Daoy (cell line): ENCODE results near the gene SPNS3. TPM values are rescaled to one million over a fixed set of nuclear protein-coding genes. Genes with fewer than 3 reads are reported as not detected.

Experiments used
- DNase-seq: peaks from one replicate; pipeline ENCODE4 v3.0.0-alpha.2; 2015; ENCODE audit warnings: low read depth
- total RNA-seq: library from RNA; depleted of rRNA; stranded (reverse); fragments of >200 nt; shearing (Covaris generic); gene quantifications from 2 replicates; pipeline ENCODE4 v1.2.3, GENCODE V29; 2014

SPNS3 gene
- total RNA-seq, 1 experiment from 2014 or later, result 0.11 TPM

DNA sequence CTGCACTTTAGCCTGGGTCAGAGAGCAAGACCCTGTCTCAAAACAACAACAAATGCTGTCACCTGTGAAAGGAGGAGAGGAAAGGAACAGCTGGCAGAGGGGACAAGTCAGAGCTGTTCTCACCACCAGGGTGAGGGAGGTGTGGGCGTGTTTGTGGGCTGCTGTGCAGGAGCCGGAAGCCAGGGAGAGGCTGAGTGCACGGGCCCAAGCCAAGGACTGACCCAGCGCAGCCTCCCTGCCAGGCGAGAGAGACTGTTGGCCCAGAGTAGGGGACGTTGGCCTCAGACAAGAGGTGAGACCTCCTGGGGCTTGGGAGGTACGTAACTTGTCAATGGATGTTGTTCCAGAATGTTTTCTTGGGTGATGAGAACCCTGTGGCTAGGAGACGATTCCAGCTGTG lies 75.7 kb downstream of the SPNS3 start:
- peak; percentile 58 for DNase-seq

DNA sequence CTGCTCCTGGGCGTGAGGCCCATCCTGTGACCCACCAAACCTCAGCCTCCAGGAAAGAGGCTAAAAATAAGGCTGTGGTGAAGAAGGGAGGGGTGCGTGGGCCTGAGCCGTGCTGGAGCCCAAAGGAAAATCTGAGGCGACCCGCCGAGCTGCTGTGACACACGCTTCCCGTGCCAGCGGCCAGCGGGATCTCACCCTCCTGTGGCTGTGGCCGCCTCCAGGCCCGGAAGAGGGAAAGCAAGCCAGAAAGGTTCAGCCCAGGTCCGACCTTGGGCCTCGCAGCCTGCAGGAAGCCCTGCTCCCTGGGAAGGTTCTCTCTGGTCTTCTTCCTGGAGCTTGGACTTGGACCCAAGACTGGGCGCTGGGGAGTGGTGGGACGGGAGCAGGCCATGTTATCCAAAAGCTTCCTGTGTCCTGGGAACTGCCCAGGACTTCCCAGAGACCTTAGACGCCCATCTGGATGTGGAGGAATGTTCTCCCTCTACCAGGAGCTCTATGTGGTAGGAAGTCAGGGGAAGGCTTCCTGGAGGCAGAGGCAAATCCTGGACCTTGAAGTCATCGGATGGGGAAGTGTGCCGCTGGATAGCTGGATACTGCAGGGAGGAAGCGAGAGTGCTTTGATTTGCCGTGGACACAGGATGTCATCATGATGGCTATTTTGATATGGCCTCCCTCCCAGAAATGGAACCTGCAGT lies 76.3 kb downstream of the SPNS3 start:
- no peak for DNase-seq

DNA sequence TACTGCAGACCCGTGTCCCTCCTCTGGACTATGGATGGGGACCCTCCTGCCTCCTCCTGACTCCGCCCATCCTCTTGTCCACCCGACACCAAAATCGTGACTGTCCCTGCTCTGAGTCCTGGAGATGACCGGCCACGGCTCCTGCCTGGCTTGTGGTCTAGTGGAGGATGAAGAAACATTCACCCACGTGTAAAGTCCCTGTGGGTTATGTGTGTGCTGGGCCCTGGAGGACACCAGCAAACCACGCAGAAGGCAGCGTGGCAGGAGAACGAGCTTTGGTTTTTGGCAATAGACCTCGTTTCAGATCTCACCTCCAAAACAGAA lies 76.8 kb downstream of the SPNS3 start:
- no peak for DNase-seq

DNA sequence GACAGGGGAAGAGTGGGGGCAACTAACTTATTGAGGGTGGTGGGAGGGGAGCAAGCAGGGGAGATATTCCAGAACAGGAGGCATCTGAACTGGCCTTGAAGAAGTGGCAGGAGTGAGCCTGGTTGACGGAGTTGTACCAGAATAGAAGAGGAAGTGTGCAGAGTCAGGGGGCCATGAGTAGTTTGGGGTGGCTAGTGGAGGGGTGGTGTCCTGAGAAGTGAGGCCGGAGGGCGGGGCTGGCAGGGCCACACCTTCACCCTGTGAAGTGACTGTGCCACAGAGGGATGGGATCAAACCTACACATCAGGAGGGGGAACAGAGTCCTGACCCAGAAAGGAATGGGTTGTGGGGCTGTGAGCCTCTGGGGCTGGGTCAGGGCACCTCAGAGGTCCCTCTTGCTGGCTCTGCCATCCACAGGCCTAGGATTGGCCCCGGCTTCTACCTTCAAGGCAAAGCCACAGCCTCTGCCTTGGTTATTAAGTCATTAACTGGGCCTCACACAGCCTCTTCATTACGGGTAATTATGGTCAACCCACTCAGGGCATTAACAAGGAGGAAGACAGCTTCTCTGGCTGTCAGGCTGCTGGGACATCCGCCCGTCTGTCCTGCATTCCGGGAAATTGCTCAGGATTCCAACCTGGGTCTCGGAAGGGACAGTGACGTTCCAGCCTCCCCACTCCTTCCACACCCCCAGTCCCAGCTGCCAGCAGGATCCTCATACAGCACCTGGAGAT lies 77.6 kb downstream of the SPNS3 start:
- DNase-seq, result no peak

DNA sequence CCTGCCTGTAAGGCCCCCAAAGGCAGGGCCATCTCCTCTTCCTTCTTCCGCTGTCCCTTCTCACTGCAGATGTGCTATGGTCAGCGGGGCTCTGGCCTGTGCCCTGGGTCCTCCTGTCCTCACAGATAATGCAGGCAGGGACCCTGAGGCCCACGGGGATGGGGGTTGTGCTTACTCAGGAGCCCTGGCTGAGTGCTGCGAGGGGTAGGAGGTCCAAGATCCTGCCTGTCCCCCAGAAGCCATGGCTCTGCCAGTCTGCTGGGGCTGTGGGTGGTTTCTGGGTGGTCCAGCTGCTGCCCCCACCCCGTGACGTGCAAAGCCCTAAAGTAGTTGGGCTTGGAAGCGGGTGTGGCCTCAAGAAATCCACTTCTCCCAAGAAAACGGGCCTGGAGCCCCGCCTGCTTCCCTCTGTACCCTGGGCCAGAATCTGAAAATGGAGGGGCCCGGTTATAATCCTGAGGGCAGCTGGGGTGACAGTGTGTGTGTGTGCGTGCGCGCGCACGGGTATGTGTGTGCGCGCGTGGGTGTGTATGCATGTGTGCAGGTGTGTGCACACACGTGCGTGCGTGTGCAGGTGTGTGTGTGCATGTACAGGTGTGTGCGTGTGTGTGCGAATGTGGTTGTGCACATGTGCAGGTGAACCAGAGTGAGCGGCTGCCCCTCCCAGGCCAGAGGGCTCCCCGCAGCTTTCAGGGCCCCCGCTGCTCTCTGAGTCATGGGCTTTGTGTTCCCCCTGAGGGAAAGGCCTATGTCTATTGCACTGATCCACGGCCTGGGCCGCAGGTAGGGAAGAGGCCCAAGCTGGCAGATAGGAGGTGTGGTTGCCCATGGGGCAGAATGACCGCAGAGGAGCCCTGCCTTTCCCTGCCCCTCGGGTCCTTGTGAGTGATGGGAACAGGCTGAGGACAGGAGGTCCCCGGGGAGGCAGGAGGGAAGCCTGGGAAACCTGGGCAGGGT lies 78.7 kb downstream of the SPNS3 start:
- DNase-seq, result no peak

DNA sequence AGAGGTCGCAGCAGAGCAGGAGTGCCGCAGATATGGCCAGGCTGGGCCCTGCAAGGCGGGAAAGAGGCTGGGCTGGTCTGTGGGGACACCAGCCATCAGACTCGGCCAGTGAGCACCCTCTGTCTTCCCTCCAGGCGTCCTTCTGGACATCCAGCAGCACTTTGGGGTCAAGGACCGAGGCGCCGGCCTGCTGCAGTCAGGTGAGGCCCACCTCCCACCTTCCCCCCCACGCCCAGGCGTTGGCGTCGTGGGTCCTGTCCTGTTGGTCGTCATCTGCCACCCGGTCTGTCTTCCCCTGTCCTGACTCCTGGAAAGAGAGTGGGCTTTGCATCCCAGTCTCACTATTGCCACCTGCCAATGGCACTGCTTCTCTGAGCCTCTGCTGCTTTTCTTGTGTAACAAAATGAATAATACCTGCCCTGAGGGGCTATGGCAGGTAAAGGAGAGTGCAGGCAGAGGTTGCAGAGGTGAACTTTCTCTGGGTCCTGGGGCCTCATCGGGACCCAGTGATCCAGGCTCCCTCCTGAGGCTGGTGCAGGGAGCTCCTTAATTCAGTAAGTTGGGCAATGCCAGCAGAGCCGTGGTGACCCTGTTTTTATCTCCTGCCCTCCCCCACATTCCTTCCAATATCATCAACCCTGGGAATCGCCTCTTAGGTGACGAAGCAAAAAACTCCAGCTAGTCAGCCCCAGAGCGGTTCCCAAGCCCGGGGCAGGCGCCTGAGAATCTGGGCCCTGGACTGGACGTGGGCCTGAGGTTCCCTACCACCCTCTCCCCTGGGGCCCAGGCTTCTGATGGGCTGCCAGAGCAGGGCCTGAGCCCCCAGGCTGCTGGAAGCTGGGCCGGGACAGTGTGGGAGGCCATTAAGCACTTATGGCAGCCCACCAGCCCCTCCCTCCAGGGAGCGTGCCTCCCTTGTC lies 79.6 kb downstream of the SPNS3 start:
- DNase-seq, result no peak

DNA sequence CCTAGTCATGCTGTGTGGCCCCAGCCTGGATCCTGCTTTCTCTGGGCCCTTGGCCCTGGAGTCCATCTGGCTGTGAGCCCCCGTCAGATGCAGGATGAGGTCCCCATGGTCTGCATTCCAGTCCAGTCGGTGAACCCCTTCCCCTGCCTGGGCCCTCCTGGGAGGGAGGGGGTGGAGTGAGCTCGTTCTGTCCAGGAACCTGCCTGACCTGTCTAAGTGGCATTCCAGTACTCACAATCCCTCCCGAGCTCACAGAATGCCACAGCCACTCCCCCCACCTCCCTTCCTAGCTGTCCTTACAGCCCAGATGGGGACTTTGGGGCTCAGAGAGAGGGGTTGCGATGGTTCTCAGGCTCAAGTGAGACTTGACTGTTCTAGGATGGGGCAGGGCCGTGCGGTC lies 80.5 kb downstream of the SPNS3 start:
- DNase-seq, result no peak

DNA sequence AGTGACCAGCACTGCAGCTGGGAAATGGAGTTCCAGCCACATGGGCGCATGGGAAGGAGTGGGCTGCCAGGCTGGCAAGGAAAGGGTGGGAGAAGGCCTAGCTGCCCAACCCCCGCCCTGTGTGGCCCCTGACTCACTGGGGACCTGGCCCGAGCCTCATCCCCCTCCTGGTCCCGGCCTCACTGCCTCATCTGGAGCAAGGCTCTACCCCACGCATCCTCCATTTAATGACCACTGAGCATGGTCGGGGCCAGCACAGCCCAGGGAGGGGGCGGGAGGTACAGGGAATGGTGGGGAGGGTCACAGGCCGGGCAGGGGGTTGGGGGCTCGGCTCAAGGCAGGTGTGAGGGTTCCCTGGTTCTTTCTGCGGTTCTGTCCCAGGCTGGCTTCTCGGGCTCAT lies 81.0 kb downstream of the SPNS3 start:
- no peak for DNase-seq

DNA sequence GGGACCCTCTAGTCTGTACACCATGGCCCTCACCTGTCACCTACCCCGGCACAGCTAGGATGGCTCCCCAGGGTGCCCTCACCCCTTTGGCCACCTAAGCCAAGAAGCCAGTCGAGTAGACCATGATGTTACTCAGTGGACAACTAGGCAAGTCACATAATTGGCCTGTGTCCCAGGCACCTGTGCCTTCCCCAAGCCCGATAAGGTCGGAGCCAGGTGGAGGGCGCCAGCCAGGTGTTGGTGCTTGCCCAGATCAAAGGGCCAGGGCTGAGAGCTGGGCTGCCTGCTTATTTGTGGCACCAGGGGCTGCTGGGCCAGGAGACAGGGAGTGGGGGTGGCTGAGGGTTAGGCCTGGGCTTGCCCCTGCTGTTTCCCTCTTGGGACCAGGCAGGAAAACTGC lies 81.8 kb downstream of the SPNS3 start:
- DNase-seq, result no peak

DNA sequence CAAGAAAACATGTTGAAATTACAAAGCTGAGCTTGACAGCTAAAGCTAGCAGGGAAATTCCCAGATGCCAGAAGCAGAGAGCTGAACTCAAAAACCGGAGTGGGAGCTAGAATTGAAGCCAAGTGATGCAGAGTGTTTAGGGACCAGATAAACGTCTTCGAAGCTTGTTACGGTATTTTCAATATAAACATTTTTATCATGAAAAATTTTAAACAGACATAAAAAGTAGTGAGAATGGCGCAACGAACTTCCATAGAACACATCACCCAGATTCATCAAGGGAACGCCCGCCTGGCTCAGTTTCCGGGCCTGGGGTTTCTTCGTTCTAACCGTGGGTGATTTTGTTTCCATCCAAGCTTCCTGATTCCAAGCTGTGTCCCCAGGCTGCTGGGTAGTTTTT lies 83.0 kb downstream of the SPNS3 start:
- DNase-seq, result no peak

DNA sequence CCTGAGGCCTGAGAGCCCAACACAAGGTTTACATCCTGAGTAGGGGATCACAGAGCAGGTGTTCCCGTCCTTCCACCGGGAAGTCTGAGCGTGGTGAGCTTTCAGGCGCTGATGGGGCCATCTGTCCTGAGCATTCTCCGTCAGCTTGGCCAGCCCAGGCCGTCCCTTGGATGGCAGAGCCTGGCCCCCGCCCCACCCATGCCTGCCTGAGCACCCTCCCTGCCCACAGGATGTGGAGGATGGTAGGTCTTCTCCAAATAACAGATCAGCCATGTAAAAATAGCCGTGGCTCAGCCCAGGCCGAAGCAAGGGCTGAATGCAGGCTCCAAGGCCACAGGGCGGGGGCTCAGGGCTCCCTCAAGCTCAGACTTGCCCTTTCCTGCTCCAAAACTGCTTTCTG lies 85.2 kb downstream of the SPNS3 start:
- DNase-seq, result no peak

DNA sequence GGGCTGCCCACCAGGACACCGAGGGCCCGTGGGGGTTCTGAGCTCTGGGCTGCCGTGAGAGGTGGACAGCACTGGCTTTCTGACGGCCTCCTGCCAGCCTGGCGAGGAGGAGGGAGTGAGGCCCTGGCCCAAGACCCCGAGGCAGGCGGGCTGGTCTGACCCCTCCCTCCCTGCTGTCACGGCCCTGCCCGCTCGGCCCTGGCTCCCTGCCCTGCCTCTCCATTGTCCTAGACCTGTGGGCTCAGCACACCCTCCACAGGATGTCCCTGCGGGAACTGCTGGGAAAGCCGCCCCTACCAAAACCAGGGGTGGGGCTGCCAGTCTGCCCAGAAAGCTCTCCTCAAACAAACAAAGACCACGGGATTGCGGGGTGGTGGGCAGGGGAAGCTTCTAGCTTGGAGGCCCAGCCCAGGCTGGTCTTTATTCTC lies 85.6 kb downstream of the SPNS3 start:
- no peak for DNase-seq

DNA sequence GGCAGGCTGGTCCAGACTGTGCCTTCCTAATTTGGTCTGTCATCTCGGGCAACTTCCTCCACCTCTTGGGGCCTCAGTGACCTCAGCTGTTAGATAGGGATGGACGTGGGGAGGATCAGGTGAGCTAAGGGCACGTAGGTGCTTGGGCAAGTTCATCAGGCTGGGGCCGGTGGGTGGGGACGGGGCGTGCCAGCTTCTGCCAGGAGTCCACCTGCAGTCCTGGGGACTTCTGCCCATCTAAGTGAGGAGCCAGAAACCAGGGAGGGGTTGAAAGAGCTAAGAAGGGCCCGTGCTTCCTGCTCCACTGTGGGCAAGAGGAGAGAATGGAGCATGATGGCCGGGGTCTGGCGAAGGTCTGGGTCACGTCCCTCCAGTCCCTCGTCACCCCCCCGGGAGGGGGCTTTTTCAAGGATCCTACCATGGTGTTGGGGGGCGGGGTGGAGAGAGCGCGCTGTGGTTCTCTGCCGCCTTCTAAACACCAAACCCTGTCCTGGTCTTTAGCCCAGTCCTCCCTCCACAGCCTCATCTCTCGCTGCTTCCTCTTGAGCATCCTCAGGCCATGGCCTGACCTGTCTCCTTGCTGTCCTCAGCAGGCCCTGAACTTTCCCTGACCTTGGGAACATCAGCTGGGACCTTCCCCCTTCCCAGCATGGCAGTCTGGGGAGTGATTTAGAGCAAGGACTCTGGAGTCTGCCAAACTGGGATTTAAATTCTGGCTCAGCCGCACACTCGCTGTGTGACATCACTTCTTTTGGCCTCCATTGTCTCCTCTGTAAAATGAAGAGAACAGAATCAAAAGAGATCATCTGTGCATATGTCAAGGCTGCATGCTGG lies 86.5 kb downstream of the SPNS3 start:
- no peak for DNase-seq

DNA sequence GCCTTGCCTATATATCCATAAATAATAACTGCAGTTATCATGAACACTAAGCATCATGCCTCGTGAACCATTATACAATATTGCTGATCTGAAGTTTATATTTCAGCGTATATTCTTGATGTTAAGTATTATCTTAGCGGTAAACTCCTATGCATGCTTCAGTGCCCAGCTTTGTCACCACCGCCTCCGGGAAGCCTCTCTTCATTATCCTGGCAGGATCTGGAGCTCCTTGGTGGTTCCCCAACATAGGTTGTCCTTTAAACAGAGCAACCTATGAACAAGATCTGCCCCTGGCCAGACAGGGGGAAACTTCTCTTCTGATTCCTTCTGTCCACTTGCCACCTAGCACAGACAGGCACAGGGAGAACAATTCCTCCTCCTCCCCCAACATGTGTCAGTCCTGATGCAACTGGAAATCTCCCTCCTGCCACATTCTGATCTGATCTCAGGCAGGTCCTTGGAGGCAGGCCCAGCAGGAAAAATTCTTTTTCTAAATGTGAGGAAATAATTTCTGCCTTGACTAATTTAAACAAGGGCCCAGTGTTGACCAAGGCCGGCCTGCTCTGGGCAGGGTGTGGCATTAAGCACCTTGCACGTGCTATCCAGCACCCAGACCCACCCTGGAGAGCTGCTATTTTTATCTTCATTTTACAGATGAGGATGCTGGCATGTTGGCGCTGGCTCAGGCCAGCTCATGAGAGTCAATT lies 87.3 kb downstream of the SPNS3 start:
- no peak for DNase-seq

DNA sequence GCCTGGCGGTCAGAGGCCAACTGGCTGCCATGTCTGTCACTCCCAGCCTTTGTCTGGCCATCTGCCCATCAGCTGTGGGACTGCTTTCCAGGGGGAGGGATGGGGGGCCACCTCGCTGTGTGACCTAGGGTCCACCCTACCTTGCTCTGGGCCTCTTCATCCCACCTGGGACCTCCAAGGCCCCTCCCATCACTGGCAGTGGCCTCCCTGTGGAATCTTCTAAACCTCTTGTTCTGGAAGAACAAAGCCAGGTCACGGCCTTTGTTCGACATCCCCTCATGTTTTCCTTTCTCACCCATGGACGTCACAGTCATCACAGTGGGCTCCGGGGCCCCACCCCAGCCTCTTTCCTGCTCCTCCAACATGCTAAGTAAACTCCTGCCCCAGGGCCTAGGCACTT lies 88.9 kb downstream of the SPNS3 start:
- no peak for DNase-seq

DNA sequence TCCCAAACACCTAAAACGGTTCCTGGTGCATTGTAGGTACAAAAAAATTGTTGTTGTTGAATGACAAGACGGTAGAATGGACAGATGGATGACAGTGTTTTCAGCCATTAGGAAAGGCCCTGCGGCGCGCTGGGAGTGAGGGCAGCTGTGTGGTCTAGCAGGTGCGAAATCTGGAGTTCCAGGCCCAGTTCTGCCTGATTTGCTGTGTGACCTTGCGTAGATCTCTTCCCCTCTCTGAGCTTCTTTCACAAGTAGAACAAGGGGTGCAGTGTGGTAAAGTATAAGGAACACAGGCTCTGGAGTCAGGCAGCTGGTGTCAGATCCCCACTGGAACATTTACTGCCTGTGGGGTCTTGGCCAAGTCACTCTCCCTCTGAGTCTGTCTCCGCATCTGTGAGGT lies 90.2 kb downstream of the SPNS3 start:
- DNase-seq, result no peak

DNA sequence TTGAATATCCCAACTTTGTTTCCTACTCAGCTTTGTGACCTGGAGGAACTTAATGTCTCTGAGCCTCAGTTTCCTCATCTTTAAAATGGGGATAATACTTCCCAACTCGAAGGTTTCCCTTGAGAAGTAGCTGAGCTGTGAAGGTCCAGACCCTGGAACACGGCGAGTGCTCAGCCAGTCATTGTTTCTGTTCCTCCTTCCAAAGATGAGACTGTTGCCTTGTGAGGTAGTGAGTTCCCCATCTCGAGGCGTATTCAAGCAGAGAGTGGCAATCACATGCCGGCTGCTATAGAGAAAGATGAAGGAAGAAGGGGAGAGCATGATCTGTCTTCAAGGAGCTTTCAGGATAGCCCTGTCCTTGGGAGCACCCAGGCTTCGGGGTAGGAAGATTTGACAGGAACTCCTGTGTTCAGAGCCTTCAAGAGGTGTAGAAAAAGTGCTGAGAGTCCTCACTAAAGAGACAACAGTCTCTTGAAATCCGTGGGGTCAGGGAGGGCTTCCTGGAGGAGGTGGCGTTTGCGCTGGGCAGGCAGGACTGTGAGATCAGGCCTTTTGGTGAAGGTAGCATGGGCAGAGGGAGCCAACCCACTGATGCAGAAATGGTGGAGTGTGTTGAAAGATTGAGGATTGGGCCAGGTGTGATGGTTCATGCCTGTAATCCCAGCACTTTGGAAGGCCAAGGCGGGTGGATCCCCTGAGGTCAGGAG lies 92.1 kb downstream of the SPNS3 start:
- no peak for DNase-seq

DNA sequence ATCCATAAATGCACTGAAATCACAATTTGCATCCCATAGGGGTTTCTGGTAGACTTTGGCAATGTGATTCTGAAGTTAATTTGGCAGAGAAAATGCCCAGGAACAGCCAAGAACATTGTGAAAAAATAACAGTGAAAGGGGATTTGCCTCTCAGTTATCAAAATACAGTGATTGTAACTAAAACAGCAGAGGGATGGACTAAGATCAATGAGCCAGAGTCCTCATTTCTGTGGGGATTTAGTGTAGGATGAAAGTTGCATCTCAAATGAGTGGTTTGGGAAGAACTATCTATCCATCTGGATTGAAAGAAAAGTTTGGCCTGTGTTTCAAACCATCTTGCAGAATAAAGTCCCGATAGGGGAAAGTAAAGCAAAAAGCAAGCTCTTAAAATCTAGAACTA lies 93.4 kb downstream of the SPNS3 start:
- DNase-seq, result no peak

DNA sequence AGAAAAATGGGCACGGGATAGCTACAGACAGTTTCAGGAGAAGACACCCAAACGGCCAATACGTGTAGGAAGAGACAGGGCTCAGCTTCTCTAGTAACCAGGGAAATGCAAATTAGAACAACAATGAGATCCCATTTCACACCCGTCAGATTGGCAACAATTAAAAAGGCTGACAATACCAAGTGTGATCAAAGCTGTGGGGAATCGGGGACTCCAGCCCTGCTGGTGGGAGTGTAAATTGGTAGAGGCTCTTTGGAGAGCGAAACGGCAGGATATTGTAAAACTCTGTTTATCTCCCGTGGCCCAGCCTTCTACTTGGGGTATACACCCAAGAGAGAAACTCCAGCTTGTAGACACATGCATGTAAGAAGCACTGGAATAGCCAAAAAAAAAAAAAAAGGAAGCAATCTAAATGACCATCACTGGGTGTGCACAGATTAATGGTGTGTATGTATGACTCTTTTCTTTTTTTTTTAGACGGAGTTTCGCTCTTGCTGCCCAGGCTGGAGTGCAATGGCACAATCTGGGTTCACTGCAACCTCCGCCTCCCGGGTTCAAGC lies 93.9 kb downstream of the SPNS3 start:
- DNase-seq, result no peak
